ENCODE data around the gene RNF146.
"Not testable (repeated sequence)": the region's sequence is repeated elsewhere in the genome, so short reads cannot be mapped to it uniquely, and the experiment has no call there.

Gene RNF146

DNA sequence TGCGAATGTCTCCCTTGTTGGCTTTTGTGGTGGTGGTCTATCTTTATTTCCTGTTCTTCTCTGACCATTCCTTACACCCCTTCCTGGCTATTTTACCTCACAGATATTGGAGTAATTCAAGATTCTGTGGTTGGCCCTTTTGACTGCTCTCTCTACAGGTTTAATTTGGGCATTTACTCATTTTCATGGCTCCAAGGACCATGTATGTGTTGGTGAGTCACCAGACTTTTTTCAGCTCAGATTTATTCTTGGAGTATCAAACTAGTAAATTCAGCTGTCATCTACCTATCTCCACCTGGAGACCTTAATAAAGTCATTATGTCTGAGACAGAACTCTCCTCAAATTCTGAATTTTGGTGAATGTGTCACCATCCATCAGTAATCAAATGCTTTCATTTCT lies 15.5 kb downstream of the RNF146 start:
- DNase-seq (ENCODE audit: low spot score) = no peak

- no peak for DNase-seq (ENCODE audit: low spot score)
These were observed 22.0 kb downstream of the RNF146 start for GRCh38 chr6:127288705-127289104.

DNA sequence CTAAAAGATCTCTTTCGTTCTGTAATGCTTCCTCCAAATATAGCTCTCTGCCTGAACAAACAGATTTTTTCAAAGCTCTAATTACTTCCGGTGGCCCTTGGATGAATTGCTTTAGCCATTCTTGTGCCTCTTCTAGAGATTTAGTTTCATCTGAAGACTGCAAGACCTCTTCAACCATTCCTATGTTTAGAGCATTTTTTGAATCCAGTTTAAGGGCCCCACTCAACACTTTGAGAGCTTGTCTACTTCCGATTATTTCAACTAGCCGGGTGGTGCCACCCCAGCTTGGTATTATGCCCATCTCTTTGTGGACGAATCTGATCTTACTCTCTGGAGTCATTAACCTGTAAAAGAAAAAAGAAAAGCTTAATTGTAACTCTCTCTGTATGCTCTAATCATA lies 23.3 kb downstream of the RNF146 start:
- DNase-seq (ENCODE audit: low spot score) = no peak

DNA sequence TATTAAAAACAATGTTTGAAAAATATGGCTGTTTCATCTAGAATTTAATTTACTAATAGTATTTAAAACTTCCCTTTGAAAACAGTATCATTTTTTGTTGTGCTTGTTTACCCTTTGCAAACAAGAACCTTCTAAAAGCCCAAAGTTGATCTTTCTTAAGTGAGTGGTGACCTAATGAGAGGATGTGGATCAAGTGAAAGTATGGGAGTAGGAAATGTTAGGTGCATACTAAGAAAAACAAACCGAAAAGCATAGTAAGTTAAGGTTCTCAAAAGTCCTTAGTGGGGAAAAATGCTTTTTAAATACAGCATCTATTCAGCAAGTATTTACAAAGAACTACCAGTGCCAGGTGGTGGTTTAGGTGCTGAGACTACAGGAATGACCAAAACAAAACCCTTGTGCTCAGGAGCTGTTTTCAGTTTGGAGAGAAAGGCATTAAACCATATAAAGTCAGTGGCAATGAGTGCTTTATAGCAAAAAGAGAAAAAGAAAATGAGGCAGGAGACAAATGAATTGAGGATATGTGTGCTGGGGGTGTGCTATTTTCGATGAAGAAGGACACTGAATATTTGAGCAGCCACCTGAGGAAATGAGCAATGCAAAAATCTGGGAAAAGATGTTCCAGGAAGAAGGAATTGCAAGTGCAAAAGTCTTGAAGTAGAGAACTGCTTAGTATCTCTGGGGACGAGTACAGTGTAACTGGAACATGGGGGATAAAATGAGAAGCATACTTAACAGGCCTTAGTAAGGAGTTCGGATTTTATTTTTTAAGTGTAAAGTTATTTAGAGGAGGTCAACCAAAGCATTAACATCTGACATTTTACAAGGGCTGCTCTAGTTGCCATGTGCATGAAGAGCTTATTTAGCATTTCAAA lies 24.0 kb downstream of the RNF146 start:
- no peak for DNase-seq (ENCODE audit: low spot score)

- no peak for DNase-seq (ENCODE audit: low spot score)
These were observed 24.8 kb downstream of the RNF146 start for GRCh38 chr6:127291495-127291894.

- no peak for DNase-seq (ENCODE audit: low spot score)
These were observed 30.9 kb downstream of the RNF146 start for GRCh38 chr6:127297502-127298070.

- no peak for DNase-seq (ENCODE audit: low spot score)
These were observed 31.8 kb downstream of the RNF146 start for GRCh38 chr6:127298475-127298874.

DNA sequence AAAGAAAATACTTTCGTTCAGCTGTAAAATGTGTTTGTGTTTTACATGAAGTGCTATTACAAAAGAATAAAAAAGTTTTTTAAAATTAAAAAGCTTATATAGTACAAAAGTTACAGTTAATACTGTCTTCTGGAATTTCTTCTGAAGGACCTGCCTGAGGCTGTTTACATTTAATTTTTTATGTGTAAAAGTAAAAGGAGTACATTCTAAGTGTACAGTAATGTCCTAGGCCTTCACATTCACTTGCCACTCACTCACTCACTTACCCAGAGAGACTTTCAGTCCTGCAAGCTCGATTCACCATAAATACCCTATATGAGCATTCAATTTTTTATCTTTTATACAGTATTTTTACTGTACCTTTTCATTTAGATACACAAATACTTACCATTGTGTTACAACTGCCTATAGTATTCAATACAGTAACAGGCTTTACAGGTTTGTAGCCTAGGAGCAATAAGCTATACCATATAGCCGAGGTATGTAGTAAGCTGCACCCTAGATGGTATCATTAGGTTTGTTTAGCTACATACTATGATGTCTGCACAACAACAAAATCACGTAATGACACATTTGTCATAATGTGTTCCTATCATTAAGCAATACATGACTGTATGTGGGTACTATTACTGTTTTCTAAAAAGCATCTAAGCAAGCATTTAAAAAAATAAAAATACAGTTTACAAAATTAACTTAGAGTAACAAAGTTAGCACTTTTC lies 33.0 kb downstream of the RNF146 start:
- DNase-seq (ENCODE audit: low spot score) = no peak

- peak; percentile 77 for DNase-seq (ENCODE audit: low spot score)
These were observed 33.7 kb downstream of the RNF146 start for GRCh38 chr6:127300411-127300810.

DNA sequence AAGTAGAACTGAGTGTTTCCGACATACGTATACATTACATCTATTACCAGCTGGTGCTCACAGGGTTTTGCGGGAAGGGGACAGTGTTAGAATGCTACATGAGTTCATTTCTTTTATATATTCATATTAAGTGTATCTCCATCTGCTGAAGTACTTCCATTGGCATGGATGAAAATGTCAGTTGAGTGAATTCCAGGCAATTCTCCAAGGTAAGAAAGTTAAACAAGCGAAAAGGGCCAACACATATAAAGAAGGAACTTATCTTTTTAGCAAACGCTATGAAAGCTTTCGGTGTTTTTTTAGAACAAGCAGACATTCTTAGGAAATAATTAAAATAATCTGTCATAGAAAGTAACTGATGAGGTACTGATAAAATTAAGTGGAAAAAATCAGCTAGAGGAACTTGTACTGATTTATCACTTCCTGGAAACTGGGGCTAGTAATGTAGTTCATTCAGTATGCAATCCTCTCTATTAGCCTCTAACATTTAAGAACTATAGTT lies 34.6 kb downstream of the RNF146 start:
- DNase-seq (ENCODE audit: low spot score) = no peak

DNA sequence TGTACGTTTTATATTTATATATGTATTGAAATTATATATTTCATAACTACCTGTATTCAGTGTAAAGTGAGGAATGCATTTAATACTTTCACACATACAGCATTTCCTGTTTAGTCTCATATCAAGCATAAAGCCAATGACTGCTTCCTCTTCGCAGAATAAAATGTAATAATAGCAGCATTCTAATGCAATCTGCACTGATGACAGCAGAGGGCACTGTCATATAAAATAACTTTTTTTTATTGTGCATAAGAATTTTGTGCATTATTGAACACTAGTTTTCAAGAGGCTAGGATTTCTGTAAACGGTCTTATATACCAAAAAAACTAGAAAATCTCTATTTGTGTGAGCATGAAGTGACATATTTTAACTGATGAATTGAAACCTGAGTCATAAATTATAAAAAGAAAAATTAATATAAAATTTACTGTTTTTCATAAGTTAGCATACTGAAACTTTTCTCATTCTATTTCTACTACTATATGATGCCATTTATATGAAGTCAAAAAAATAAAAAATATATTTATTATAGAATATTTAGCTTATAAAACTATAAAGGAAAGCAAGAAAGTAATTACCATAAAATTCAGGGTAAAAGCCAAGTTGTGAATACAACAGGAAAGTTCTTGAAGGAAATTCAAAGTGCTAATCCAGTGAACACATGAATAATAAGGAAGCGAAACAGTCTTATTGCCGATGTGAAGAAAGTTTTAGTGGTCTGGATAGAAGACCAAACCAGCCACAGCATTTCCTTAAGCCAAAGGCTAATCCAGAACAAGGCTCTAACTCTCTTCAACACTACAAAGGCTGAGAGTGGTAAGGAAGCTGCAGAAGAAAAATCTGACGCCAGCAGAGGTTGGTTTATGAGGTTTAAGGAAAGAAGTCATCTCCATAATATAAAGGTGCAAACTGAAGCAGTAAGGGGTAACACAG lies 36.3 kb downstream of the RNF146 start:
- DNase-seq (ENCODE audit: low spot score) = peak; percentile 50

DNA sequence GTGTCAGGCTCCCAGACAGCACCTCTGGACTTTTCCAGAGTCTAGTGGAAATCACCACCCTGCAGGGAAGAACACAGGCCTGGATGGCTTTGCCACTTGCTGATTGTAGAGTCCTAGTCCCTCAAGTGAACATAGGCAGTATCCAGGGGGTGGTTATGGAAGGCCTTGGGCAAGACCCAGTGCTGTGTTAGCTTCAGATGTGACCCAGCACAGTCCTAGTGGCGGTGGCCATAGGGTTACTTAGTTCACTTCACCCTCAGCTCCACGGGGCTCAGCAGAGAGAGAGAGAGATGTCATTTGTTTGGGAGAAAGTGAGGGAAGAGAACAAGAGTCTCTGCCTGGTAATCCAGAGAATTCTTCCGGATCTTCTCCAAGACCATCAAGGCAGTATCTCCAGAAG lies 37.3 kb downstream of the RNF146 start:
- no peak for DNase-seq (ENCODE audit: low spot score)

DNA sequence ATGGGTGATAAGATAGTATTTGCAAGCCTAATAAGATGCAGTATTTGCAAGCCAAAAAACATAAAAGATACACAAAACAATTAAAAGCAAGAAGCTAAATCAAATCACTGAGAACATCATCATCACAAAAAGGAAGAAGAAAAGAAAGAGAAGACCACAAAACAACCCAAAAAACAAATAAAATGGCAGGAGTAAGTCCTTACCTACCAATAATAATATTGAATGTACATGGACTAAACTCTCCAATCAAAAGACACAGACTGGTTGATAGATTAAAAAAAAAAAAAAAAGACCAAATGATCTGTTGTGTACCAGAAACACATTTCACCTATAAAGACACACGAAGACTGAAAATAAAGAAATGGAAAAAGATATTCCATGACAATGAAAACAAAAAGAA lies 39.1 kb downstream of the RNF146 start:
- no peak for DNase-seq (ENCODE audit: low spot score)

GRCh38 chr6:127317388-127318128 lies 50.9 kb downstream of the RNF146 start:
- no peak for DNase-seq (ENCODE audit: low spot score)

GRCh38 chr6:127319686-127320085 lies 53.0 kb downstream of the RNF146 start:
- no peak for DNase-seq (ENCODE audit: low spot score)

GRCh38 chr6:127328043-127328609 lies 61.5 kb downstream of the RNF146 start:
- no peak for DNase-seq (ENCODE audit: low spot score)

DNA sequence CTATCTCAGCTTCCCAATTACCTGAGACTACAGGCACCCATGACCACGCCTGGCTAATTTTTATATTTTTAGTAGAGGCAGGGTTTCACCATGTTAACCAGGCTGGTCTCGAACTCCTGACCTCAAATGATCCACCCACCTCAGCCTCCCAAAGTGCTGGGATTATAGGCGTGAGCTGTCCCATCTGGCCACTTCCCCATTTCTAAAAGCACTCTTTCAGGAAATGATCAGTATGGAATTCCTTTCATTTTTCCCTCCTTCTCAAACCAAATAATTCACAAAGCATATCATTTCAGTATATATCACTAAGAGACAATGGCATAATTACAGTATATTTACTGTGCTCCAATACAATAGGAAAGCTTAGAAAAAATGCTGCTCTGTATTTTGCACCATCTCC lies 64.6 kb downstream of the RNF146 start:
- DNase-seq (ENCODE audit: low spot score) = not testable (repeated sequence)

DNA sequence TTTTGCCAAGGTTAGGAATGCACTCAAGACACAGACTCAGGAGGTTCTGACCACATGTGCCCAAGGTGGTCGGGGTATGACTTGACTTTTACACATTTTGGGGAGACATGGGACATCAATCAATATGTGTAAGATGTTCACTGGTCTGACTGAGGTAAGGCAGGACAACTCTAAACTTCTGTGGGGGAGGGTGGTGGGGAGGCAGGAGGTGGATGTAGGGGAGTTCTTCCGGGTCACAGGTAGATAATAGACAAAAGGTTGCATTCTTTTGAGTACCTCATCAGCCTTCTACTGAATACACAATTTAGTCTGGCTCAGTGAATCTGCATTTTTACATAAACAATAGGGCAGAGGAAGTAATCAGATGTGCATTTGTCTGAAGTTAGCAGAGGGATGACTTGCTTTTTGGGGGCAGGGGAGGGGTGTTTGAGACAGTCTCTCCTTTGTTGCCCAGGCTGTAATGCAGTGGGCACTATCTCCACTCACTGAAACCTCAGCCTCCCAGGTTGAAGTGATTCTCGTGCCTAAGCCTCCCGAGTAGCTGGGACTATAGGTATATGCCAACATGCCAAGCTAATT lies 65.8 kb downstream of the RNF146 start:
- DNase-seq (ENCODE audit: low spot score) = no peak

Data from AG20443 (cell line).